ENCODE data around the gene RIPOR3.

RIPOR3 gene

DNA sequence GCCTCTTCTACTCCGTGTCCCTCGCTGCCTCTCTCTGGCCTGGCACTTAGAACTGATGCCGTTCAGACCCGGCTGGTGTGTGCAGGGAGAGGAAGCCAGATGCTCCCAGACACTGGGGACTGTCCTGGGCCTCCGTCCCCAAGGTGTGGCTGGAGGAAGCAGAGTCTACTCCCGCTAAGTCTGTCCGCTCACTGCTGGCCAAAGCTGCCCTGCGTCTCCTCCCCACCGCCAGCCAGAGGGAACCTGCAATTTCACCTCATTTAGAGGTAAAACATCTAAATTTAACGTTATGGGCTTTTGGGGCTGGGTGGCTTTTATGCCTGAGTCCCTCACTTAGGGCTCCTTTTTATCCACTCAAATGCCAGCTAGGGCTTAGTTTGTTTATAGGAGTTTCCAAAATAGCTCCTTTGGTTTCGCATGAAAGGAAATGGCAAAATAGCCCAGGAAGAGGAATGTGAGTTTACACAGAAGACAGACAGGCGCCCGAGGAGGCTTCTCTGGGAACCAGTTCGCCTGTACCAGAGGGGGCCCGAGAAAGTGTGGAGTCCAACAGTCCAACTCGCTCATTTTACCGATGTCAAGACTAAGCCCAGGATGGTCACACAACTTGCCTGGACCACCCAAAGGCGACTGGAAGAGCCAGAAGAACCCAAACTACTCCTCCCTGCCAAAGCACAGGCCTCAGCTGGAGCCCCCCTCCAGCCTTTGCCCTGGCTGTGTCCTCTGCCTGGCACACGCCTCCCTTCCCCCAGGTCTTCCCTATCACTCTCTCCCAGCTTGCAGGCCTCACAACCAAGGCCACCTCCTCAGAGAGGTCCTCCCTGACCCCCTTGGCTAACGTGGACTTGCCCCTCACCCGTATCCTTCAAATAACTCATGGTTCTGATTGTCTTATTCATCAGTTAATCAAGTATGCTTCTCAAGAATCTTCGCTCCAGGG is 54.5 kb downstream of the RIPOR3 start:
- Histone ChIP-seq H3K9me3 (ENCODE audit: control insufficient read depth, low read length) (no peaks in the 10 kb centered on the region), H3K4me1 (ENCODE audit: control insufficient read depth, insufficient read depth, low read length) (peaks cover 14% of the 10 kb centered on the region), H3K9ac (ENCODE audit: low read length) (no peak overlapping the region), H3K4me3 (ENCODE audit: low read length) (no peak overlapping the region), H3K36me3 (ENCODE audit: control insufficient read depth, insufficient read depth, low read length) (no peaks in the 10 kb centered on the region), H3K27me3 (ENCODE audit: control insufficient read depth, insufficient read depth, low read length) (no peaks in the 10 kb centered on the region)

- H3K27me3 ChIP-seq (ENCODE audit: control insufficient read depth, insufficient read depth, low read length) = no peaks in the 10 kb centered on the region
- no peak overlapping the region for H3K9ac ChIP-seq (ENCODE audit: low read length)
- no peaks in the 10 kb centered on the region for H3K9me3 ChIP-seq (ENCODE audit: control insufficient read depth, low read length)
- peaks cover 12% of the 10 kb centered on the region for H3K4me1 ChIP-seq (ENCODE audit: control insufficient read depth, insufficient read depth, low read length)
- H3K36me3 ChIP-seq (ENCODE audit: control insufficient read depth, insufficient read depth, low read length) = no peaks in the 10 kb centered on the region
- H3K4me3 ChIP-seq (ENCODE audit: low read length) = no peak overlapping the region
Measured at GRCh38 chr20:50635676-50636600, 55.4 kb downstream of the RIPOR3 start.

GRCh38 chr20:50635014-50635557 is 56.3 kb downstream of the RIPOR3 start:
- Histone ChIP-seq H3K36me3 (ENCODE audit: control insufficient read depth, insufficient read depth, low read length) (no peaks in the 10 kb centered on the region), H3K9ac (ENCODE audit: low read length) (no peak overlapping the region), H3K9me3 (ENCODE audit: control insufficient read depth, low read length) (no peaks in the 10 kb centered on the region), H3K4me3 (ENCODE audit: low read length) (no peak overlapping the region), H3K27me3 (ENCODE audit: control insufficient read depth, insufficient read depth, low read length) (no peaks in the 10 kb centered on the region), H3K4me1 (ENCODE audit: control insufficient read depth, insufficient read depth, low read length) (peaks cover 12% of the 10 kb centered on the region)

GRCh38 chr20:50634191-50634590 is 57.2 kb downstream of the RIPOR3 start:
- Histone ChIP-seq H3K9ac (ENCODE audit: low read length) (no peak overlapping the region), H3K27me3 (ENCODE audit: control insufficient read depth, insufficient read depth, low read length) (no peaks in the 10 kb centered on the region), H3K4me3 (ENCODE audit: low read length) (no peak overlapping the region), H3K9me3 (ENCODE audit: control insufficient read depth, low read length) (no peaks in the 10 kb centered on the region), H3K4me1 (ENCODE audit: control insufficient read depth, insufficient read depth, low read length) (peaks cover 12% of the 10 kb centered on the region), H3K36me3 (ENCODE audit: control insufficient read depth, insufficient read depth, low read length) (no peaks in the 10 kb centered on the region)

GRCh38 chr20:50633361-50633760 is 58.0 kb downstream of the RIPOR3 start:
- Histone ChIP-seq H3K27me3 (ENCODE audit: control insufficient read depth, insufficient read depth, low read length) (no peaks in the 10 kb centered on the region), H3K4me1 (ENCODE audit: control insufficient read depth, insufficient read depth, low read length) (peaks cover 12% of the 10 kb centered on the region)

DNA sequence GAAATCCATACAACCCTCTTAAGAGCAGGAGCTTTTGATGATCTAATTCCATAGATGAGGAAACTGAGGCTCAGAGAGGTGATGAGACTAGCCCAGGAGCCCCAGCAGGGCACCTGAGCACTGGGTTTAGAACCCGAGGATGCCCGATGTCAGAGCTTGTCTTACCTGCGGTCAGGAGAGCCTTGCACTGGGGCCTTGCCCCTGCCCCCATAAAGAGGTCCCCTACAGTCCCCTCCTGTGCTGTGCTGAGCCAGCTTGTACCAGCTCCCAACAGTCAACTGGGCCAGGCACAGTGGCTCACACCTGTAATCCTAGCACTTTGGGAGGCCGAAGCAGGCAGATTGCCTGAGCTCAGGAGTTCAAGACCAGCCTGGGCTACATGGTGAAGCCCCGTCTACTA is 58.6 kb downstream of the RIPOR3 start:
- Histone ChIP-seq H3K36me3 (ENCODE audit: control insufficient read depth, insufficient read depth, low read length) (no peaks in the 10 kb centered on the region), H3K4me1 (ENCODE audit: control insufficient read depth, insufficient read depth, low read length) (peaks cover 12% of the 10 kb centered on the region), H3K9ac (ENCODE audit: low read length) (no peak overlapping the region), H3K4me3 (ENCODE audit: low read length) (no peak overlapping the region), H3K27me3 (ENCODE audit: control insufficient read depth, insufficient read depth, low read length) (no peaks in the 10 kb centered on the region), H3K9me3 (ENCODE audit: control insufficient read depth, low read length) (no peaks in the 10 kb centered on the region)

More at GRCh38 chr20:50633361-50633760, 58.0 kb downstream of the RIPOR3 start:
- no peaks in the 10 kb centered on the region for H3K9me3 ChIP-seq (ENCODE audit: control insufficient read depth, low read length)
- H3K4me3 ChIP-seq (ENCODE audit: low read length) = no peak overlapping the region
- H3K36me3 ChIP-seq (ENCODE audit: control insufficient read depth, insufficient read depth, low read length) = no peaks in the 10 kb centered on the region
- H3K9ac ChIP-seq (ENCODE audit: low read length) = no peak overlapping the region

- Histone ChIP-seq H3K36me3 (ENCODE audit: control insufficient read depth, insufficient read depth, low read length) (no peaks in the 10 kb centered on the region), H3K9ac (ENCODE audit: low read length) (no peak overlapping the region), H3K4me1 (ENCODE audit: control insufficient read depth, insufficient read depth, low read length) (peaks cover 11% of the 10 kb centered on the region), H3K27me3 (ENCODE audit: control insufficient read depth, insufficient read depth, low read length) (no peaks in the 10 kb centered on the region), H3K4me3 (ENCODE audit: low read length) (no peak overlapping the region), H3K9me3 (ENCODE audit: control insufficient read depth, low read length) (no peaks in the 10 kb centered on the region)
Measured at GRCh38 chr20:50632236-50632635, 59.1 kb downstream of the RIPOR3 start.

- Histone ChIP-seq H3K4me3 (ENCODE audit: low read length) (no peak overlapping the region), H3K36me3 (ENCODE audit: control insufficient read depth, insufficient read depth, low read length) (no peaks in the 10 kb centered on the region)
Measured at GRCh38 chr20:50630578-50631263, 60.6 kb downstream of the RIPOR3 start.

GRCh38 chr20:50629670-50630045 is 61.7 kb downstream of the RIPOR3 start:
- Histone ChIP-seq H3K4me3 (ENCODE audit: low read length) (no peak overlapping the region), H3K27me3 (ENCODE audit: control insufficient read depth, insufficient read depth, low read length) (no peaks in the 10 kb centered on the region), H3K9ac (ENCODE audit: low read length) (no peak overlapping the region), H3K36me3 (ENCODE audit: control insufficient read depth, insufficient read depth, low read length) (no peaks in the 10 kb centered on the region), H3K4me1 (ENCODE audit: control insufficient read depth, insufficient read depth, low read length) (peaks cover 6% of the 10 kb centered on the region), H3K9me3 (ENCODE audit: control insufficient read depth, low read length) (no peaks in the 10 kb centered on the region)

More at GRCh38 chr20:50630578-50631263, 60.6 kb downstream of the RIPOR3 start:
- Histone ChIP-seq H3K4me1 (ENCODE audit: control insufficient read depth, insufficient read depth, low read length) (peaks cover 6% of the 10 kb centered on the region), H3K9me3 (ENCODE audit: control insufficient read depth, low read length) (no peaks in the 10 kb centered on the region), H3K9ac (ENCODE audit: low read length) (no peak overlapping the region), H3K27me3 (ENCODE audit: control insufficient read depth, insufficient read depth, low read length) (no peaks in the 10 kb centered on the region)

DNA sequence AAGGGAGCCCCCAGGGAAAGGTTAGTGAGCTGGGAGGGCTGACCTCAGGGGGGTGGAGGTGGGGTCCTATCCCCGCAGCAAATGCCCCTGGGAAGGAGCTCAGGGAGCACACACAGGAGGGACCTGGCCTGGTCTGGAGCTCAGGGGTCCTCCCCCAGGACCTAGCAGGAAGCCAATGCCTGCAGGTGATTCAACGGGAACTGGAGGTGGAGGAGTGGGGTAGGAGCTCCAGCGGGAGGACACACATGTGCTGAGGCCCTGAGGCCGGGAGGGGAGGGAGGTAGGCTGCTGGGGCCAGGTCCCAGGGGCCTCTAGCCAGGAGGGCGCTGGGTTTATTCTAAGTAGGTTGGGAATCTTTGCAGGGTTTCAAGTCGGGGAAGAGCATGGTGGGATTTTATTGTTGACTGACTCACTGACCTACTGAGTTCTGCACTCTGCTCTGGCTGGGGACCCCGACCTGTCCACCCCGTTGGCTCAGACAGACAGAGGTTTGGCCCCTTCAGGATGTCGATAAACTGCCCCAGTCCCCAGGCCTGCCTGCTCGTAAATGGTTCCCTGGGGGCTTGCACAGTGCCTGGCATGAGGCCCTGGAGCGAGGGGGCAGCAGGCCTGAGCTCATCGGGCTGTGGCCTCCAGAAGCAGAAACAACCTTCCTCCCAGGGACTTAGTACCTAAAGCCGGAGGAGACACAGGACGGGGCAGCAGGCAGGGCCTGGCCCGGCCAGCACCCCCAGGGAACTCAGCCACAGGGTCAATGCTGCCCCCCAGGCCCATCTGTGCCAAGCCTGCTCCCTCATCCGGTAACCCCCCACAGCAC is 62.3 kb downstream of the RIPOR3 start:
- no peaks in the 10 kb centered on the region for H3K9me3 ChIP-seq (ENCODE audit: control insufficient read depth, low read length)
- H3K4me3 ChIP-seq (ENCODE audit: low read length) = no peak overlapping the region

DNA sequence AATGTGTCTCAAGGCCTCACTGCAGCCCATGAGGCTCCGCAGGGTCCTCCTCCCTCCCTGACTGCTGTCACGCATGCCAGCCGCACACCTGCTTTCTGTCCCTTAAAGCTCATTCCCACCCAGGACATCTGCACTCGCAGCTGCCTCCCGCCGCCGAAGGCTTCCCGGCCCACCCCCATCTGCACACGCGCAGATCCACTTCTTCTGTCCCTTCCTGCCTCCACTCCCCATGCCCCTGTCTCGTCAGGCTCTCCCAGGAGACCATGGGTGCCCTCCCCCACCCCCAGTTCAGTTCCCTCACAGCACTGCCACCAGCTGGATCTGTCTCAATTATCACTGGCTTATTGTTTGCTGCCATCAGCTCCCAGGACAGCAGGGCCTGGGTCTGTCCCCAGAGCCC is 63.0 kb downstream of the RIPOR3 start:
- Histone ChIP-seq H3K27me3 (ENCODE audit: control insufficient read depth, insufficient read depth, low read length) (no peaks in the 10 kb centered on the region), H3K36me3 (ENCODE audit: control insufficient read depth, insufficient read depth, low read length) (no peaks in the 10 kb centered on the region), H3K4me1 (ENCODE audit: control insufficient read depth, insufficient read depth, low read length) (peaks cover 6% of the 10 kb centered on the region), H3K4me3 (ENCODE audit: low read length) (no peak overlapping the region), H3K9ac (ENCODE audit: low read length) (no peak overlapping the region), H3K9me3 (ENCODE audit: control insufficient read depth, low read length) (no peaks in the 10 kb centered on the region)

More for the DNA sequence above, 62.3 kb downstream of the RIPOR3 start:
- H3K9ac ChIP-seq (ENCODE audit: low read length) = no peak overlapping the region
- H3K4me1 ChIP-seq (ENCODE audit: control insufficient read depth, insufficient read depth, low read length) = peaks cover 6% of the 10 kb centered on the region
- no peaks in the 10 kb centered on the region for H3K36me3 ChIP-seq (ENCODE audit: control insufficient read depth, insufficient read depth, low read length)
- no peaks in the 10 kb centered on the region for H3K27me3 ChIP-seq (ENCODE audit: control insufficient read depth, insufficient read depth, low read length)
